NCI-H128 (cell line): Measurements from ENCODE around the gene XXYLT1.
"Not testable (repeated sequence)": the region's sequence is repeated elsewhere in the genome, so short reads cannot be mapped to it uniquely, and the experiment has no call there.

Experiments used
- DNase-seq: peaks from one replicate; lab custom pipeline; 2025; ENCODE audit not compliant: unreplicated experiment; lab: John Stamatoyannopoulos, UW

XXYLT1 gene

DNA sequence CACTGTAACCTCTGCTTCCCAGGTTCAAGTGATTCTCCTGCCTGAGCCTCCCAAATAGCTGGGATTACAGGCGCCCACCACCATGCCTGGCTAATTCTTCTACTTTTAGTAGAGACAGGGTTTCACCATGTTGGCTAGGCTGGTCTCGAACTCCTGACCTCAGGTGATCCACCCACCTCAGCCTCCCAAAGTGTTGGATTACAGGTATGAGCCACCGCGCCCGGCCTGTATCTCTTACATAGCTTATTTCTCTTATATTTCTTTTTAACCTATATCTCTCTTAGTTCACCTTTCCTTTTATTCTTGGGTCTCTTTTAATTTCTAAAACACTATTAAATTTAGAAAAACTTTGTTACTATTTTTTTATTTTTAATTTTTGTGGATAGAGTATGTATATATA, 42.1 kb downstream of the XXYLT1 start:
- not testable (repeated sequence) for DNase-seq

DNA sequence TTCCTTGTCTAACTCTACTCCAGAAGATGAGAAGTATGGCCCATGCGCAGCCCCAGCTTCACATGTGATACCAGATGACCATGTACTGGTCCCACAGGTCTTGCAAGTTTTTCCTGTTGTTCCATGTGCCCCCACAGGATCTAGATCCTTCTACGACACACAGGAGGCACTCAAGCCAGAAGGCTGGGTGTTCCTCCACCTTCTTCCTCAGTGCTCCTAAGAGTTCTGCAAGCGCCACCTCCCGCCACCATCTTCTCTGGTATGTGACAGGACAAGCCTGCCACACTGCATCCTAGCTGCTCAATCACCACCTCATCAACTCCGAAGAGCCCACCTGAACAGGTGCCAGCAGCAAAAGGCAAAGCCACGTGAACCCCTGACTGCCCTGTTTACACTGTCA, 43.1 kb downstream of the XXYLT1 start:
- DNase-seq: no peak

DNA sequence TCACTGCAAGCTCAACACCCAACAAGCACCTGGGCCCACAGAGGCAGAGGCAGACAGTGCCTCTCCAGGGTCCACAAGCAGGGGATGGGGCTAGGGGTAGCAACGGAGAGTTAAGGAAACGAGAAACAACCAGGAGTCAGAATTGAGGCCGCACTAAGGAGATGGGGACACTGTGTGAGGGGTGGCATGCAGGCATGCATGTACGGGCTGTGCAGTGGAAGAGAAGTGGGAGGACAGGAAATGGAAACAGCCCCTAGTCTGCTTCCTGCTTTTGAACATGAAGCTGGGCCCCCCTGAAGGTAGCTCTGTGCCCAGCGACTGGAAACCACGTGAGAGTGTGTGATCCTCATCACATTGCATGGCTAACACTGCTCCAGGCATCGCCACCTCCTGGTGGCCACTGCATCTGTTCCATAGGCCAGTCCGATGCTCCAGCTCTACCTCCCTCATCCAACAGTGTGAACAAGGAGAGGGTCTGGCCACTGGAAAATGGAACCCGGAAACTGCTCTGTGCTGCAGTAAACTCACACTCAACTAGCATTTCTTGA, 44.0 kb downstream of the XXYLT1 start:
- no peak for DNase-seq

DNA sequence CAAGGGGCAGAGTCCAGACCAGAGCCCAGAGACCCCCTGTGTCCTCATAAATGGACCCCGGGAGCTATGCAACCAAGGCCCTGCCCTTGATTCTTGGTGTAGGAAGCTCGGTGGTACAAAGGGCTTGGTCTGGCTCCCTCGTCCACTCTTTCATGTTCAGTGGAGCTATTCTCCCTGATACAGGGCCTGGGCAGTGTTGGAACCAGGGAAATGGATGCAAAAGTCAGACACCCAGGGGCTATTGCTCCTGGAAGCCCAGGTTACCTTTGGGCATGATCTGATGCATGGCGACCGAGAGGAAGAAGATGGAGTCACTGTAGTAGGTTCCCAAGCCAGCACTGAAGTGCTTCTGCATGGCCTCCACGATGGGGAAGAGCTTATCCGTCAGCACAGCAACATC, 44.5 kb downstream of the XXYLT1 start:
- no peak for DNase-seq

DNA sequence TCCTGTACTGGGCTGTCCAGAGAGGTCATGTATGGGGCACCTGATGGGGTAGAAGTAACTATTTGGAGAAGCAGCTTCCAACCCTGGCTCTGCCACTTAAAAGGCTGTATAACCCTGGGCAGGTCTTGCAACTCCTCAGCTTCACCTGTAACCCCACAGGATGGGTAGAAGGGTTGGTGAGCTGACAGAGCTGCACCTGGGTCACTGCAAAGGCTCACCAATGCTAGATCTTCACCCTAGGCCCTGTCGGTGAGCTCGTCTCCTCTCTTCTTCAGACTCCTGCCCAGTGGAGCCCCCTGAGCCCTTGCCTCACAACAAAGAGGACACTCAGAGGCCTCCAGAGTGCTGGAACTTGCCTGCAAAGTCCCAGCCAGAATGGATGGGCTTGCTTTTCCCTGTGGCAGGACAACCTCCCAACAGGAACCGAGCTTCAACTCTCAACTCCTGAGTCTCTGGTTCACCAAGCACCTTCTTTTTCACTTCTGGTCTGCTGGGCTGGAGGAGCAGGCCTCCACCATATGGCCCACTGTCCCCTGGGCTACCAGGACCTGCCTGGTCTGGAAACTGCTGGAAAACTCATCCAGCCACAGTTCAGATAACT, 45.9 kb downstream of the XXYLT1 start:
- DNase-seq: no peak

DNA sequence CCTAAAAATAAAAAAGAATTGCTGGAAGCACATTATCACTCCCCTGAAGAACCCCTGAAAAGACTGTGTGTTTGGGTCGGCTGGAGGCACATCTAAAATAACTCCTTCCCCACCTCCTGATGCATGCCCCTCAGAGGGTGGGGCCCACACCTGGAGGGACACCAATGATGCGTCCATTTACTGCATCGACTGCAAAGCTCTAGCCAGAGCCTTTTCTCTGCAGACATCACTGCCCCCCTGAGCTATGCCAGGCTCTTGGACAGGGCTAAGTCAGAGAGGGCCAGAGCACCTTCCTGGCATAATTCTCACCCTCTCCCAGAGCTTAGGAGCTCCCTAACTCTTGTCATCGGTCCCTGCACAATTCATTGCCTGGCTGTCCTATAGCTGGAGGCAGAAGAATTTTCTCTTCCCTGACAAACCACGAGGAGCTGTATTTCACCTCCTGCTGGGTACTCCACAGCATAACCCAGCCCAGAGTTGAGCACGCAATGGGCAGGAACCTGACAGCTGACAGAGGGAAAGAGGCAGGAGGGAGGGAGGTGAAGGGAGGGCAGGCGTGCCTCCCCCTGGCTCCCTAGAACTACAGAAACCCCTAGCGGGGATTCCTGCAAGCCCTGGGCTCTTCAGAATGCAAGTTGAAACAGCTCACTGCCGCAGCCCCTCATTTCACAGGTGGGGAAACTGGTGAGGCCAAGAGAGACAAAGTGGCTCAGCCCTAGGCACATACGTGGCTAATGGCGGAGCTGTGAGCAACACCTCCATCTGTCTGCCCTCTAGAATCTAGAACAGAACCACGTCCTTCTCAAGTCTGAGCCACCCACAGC, 46.6 kb downstream of the XXYLT1 start:
- DNase-seq: no peak

DNA sequence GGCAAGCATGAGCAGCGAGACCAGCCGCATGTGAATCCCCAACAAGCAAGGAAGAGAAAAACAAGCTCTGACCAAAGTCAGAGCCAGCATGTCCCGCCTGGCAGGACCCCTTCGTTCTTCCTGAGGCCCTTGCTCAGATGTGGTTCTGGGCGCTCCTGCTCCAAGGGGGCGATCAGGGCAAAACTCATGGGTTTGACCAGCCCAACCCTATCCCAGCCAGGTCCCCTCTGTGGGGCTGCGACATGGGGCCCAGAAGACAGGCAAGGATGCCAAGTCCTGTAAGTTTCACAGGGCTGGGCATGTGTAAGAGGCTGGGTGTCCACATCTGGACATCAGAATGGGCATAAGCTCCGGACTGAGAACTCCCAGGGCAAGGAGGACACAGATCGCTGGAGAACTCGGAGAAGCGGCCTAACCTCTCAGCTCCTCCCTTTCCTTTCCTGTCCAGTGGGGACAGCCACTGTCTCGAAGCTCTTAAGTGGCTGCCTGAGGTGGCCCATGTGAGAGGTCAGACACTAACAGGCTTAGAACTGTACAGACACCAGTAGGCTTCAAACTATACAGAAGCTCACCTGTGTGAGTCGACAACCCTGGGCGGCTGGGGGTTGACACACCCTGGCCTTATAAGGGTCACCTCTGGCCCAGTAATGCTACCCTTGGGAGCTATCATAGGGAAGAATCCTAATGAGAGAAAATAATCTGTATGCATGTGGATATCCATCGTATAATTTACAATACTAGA, 48.9 kb downstream of the XXYLT1 start:
- no peak for DNase-seq

DNA sequence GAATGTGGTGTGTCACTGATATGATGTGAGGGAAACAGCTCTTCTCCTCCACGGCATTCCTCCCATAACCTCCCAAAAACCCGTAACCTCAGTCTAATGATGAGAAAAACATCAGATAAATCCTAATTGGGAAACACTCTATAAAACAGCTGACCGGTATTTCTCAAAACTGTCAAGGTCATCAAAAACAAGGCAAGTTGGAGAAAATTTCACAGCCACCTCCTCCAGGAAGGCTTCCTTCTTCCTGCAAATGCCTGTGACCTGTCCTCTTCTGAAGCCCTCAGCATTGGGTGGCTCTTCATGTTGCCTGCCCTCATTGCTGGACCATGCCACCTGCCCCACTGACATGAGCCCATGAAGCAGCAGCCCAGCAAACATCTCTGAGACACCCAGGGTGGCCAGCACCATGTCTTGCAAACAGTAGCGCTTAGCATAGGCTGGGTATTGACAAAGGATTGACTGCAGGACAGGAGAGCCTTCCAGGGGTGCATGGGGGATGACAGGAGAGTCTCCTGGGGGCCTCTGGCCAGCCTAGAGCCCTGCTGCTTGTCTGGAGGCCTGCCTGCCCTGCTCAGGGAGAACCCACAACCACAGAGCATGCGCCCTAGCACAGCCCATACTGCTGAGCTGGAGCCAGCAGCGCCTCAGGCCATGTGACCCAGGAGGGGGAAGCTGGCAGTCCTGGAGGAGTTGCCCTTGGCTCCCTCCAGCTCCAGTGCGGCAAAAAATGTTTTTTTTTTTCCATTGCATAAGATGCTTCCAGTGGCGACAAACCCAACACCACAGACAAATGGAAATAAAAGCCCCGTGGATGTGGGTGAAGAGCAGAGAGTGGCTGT, 49.7 kb downstream of the XXYLT1 start:
- DNase-seq: no peak

DNA sequence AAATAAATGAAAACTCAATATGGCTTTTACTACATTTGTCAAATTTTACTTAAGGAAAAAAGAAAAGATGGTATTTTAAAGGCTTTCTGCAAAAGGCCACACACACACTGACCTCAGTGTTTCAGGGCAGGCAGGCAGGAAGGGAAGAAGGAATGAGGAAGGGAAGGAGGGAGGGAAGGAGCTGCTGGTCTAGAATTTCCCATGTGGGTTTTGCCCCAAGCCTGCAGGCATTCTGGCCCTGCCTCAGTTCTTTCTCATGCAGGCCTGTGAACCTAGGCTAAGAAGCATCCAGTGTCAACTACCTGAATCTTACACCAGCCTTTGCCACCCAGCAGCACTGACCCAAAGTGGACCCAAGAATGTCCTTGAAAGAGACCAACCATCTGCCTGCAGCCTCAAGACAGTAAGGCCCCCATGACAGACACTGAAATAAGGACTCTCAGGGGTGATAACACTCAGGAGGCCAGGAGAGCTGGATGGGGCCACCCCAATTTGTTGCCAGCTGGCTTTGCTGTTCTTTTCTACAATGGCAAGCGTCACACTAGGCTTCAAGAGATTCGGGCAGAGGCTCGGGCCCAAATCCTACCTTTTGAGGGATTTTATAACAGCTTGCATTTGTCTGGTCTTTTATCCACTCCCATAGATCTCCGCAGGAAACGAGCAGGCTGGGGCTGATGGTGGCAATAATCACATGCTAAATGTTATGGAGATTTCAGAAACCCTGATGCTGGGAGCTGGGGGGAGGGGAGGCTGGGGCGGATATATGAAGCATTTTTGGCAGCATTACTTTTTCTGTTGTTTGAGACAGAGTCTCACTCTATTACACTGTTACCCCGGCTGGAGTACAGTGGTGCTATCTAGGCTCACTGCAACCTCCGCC, 51.4 kb downstream of the XXYLT1 start:
- no peak for DNase-seq

DNA sequence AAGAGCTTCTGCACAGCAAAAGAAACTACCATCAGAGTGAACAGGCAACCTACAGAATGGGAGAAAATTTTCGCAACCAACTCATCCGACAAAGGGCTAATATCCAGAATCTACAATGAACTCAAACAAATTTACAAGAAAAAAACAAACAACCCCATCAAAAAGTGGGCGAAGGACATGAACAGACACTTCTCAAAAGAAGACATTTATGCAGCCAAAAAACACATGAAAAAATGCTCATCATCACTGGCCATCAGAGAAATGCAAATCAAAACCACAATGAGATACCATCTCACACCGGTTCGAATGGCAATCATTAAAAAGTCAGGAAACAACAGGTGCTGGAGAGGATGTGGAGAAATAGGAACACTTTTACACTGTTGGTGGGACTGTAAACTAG, 52.6 kb downstream of the XXYLT1 start:
- not testable (repeated sequence) for DNase-seq

DNA sequence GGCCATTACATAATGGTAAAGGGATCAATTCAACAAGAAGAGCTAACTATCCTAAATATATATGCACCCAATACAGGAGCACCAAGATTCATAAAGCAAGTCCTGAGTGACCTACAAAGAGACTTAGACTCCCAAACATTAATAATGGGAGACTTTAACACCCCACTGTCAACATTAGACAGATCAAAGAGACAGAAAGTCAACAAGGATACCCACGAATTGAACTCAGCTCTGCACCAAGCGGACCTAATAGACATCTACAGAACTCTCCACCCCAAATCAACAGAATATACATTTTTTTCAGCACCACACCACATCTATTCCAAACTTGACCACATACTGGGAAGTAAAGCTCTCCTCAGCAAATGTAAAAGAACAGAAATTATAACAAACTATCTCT, 55.4 kb downstream of the XXYLT1 start:
- DNase-seq: not testable (repeated sequence)

DNA sequence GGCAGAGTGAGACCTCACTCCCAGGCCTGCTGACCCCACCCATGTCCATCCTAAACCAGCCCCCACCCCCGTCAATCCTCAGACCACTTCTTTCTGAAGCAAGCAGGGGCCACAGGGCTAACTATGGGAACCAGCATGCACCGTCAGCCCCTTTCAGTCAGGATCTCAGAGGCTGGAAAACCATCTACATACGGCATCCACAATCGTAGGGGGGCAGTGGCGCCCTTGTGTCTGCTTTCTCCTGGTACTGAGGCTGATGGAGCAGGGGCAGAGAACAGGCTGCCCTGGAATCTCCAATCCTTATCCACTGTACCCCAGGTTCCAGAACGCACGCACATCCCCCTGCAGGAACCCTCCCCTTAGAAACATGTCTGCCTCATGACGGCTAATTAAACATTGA, 56.6 kb downstream of the XXYLT1 start:
- DNase-seq: no peak

DNA sequence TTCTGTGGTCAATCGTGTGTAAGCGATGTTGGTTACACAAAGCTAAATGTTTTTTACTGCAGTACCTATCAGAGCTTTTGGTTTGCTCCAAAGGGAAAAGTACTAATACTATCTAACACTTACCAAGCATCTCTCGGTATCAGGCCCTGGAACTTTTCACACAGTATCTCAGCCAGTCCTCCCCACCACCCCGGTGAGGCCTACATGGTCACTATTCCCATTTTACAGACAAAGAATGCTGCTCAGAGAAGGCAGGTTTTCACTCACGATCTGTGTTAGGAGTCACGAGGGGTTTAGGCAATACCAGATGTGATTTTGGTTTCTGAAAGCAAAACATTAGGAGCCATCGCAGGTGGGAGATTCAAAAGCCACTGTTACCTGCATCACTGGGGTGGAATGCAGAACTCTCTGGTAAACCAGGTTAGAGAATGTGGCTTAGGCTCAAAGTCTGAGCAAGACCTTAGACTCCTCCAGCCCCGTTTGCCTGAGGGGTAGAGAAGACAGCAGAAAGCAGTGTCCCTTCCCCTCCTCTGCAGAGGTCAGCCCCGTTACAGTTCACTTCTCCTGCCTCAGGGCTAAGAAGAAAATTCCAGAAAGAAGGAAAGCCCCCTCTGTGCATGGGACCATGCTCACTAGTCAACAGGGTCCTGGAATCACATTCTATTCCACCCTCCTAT, 57.2 kb downstream of the XXYLT1 start:
- DNase-seq: no peak

DNA sequence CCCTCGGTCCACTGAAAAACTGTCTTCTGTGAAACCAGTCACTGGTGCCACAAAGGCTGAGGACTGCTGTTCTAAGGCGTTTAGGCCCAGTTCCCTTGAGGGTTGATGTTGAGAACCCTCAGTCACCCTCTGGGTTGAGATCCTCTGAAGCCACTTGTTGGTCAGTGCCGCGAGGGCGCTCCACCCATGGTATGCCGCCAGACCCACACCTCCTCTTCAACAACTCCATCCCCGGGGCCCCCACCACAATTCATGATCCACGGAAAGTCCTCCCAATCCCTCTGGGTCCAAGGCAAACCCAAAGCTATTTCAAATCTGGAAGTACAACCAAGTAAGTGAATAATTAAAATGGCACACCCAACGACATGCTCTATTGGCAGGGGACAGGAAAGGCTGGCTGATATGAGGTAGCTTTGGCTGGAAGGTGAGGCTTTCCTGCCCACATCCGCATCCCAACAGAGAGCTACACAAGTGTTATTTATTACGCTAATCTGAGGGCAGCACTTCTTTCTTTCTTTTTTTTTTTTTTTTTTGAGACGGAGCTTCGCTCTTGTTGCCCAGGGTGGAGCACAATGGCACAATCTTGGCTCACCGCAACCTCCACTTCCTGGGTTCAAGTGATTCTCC, 58.1 kb downstream of the XXYLT1 start:
- DNase-seq: no peak

DNA sequence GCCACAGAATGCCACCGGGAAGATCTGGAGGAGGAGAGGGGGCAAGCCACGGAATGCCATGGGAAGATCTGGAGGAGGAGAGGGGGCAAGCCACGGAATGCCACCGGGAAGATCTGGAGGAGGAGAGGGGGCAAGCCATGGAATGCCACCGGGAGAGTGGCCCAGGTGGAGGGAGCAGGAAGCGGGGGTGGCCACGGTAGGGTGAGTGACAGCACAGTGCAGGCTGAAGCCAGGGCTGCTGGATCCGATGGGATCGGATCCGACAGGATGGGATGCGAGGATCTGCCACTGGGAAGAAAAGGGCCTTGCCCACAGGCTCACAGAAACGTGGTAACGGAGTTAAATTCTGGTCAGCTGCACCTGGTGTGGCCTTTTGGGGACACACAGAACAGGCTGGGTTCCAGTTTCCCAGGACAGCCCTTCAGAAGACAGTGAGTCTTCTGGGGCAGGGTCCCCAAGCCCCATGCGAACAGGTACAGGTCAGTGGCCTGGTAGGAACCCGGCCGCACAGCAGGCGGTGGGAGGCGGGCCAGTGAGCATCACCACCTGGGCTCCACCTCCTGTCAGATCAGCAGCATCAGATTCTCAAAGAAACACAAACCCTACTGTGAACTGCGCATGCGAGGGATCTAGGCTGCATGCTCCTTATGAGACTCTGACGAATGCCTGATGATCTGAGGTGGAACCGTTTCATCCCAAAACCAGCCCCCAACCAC, 58.8 kb downstream of the XXYLT1 start:
- DNase-seq: no peak

DNA sequence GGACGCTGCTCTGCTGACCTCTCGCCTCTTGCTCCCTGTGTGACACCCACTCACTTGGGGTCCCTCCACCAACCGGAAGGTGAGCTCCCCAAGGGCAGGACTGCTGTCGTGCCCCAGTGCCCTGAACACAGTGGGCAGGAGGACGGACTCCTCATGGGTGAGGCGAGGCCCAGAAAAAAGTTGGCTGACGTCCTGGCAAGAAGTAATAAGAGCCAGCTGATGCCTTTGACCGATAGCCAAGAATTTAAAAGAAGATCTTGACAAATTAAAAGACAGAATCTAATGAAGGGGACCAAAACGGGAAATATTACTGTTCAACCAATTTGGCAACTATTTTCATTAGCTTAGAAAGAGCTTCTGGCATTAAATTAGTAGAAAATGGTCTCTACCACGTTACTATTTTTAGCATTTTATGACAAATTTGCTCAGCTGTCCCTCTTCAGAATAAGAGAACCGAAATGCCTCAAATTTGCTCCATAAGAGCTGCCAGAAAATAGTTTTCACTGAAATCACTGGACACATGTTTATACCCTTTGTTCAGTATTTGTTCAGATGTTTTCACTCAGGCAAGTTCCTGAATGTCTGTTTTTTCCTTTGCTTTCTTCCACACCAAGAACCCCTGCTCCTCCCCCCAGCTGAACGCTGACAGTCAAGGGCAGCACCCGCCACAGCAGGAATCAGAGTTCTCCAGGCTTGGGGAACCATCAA, 60.5 kb downstream of the XXYLT1 start:
- DNase-seq: no peak

DNA sequence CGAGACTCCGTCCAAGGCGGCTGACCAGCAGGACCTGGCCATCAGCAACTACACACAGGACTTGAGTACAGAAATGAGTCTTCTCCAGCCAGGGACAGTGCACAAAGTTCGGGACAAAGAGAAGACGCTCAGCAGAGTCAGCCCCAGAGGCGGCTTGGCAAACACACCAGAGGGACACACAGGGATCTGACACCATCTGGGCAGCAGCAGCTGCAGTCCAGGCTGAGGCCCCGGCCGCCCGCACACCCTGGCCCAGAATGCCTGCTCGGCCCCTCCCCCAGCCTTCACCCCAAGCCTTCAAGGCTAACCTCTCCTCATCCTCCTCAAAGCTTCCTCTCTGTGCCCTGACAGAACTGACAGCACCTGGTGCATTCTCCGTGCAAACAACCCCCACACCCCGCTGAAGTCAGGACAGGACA, 61.1 kb downstream of the XXYLT1 start:
- DNase-seq: no peak
